Measurements from ENCODE around the gene FOXP1. TPM values are rescaled to one million over a fixed set of nuclear protein-coding genes. Genes with fewer than 3 reads are reported as not detected.

Gene FOXP1
- total RNA-seq, 1 experiment from 2014 or later: 2.9 TPM

DNA sequence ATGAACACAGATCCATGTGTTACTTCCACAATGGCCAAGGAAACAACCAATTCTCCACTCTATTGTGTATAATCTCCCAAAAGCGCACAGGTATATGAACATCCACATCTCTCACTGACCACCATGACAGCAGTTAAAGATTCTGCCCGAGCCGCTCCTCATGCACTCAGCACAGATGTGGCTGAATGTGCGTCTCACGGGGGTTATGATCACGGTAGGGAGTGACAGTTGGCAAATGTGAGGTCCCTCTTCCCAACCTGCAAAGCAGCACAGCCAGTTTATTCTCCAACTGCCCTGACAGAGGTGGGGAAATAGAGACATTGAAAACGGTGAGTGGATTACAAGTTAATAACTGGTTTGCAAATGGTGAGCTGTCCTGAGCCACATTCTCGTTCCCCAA is 17.6 kb downstream of the FOXP1 start:
- H3K4me1 ChIP-seq (ENCODE audit: control insufficient read depth, insufficient read depth, low read length): no peaks in the 10 kb centered on the region
- BruUV-seq (replicated peaks): no TSS peak
- no peaks in the 10 kb centered on the region for H3K27me3 ChIP-seq (ENCODE audit: control insufficient read depth, insufficient read depth, low read length)
- H3K27ac ChIP-seq (ENCODE audit: low read length): no peak overlapping the region
- intact Hi-C loops (cut with micrococcal nuclease; ENCODE audit: unreplicated experiment) (no loop called here), in situ Hi-C loops (cut with HindIII; ENCODE audit: low pct_unique_long_range_greater_than_20kb, low sequenced_read_pairs) (no loop called here)
- H3K4me3 ChIP-seq (ENCODE audit: low read depth in 2 of 2, low read length in 2 of 2): no peak overlapping the region
- POLR2A ChIA-PET: no interaction called here
- TF ChIP-seq TCF7L2 (IDR thresholded peaks at IDR 0.05; ENCODE audit: low read depth, low read length): no peak
- no peak for TF ChIP-seq CTCF (IDR thresholded peaks at IDR 0.05)
- TF ChIP-seq SIN3A (IDR thresholded peaks at IDR 0.05; ENCODE audit: borderline replicate concordance, insufficient read depth, low read depth, low read length): no peak
- TF ChIP-seq POLR2AphosphoS5 (IDR thresholded peaks at IDR 0.05; ENCODE audit: low read depth, low read length): no peak
- TF ChIP-seq REST (IDR thresholded peaks at IDR 0.05; ENCODE audit: insufficient read depth in 1 of 2, low read depth in 2 of 2, low read length in 1 of 2): no peak
- no peaks in the 10 kb centered on the region for H3K9me3 ChIP-seq (ENCODE audit: control insufficient read depth, insufficient read depth, low read depth, low read length)
- DNase-seq (ENCODE audit: low read depth, low spot score) (no peak), ATAC-seq (no peak)
- H3K36me3 ChIP-seq (ENCODE audit: control insufficient read depth, insufficient read depth, low read length): no peaks in the 10 kb centered on the region
- CTCF ChIA-PET: no interaction called here

DNA sequence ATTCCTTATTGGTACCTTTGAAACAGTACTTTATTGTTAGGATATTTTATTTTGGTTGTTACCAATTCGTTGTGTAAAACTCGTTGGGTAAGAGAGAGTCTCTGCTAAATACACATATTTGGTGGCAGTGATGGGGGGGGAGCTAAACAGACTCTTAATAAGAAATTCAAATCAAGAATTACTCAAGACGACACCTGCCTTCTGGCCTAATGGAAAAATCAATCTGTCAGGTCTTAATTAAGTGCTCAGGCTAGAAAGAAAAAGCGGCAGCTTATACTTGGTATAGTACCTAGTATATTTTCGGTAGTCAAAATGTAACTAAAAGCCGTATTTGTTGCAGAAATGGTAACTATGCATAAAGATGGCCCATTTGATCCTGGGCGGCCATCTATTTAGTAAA is 18.2 kb downstream of the FOXP1 start:
- H3K4me1 ChIP-seq (ENCODE audit: control insufficient read depth, insufficient read depth, low read length): no peaks in the 10 kb centered on the region
- ATAC-seq (no peak), DNase-seq (ENCODE audit: low read depth, low spot score) (no peak)
- POLR2A ChIA-PET: no interaction called here
- BruUV-seq (replicated peaks): no TSS peak
- H3K27ac ChIP-seq (ENCODE audit: low read length): no peak overlapping the region
- intact Hi-C loops (cut with micrococcal nuclease; ENCODE audit: unreplicated experiment) (no loop called here), in situ Hi-C loops (cut with HindIII; ENCODE audit: low pct_unique_long_range_greater_than_20kb, low sequenced_read_pairs) (no loop called here)
- H3K36me3 ChIP-seq (ENCODE audit: control insufficient read depth, insufficient read depth, low read length): no peaks in the 10 kb centered on the region
- H3K27me3 ChIP-seq (ENCODE audit: control insufficient read depth, insufficient read depth, low read length): no peaks in the 10 kb centered on the region
- no peaks in the 10 kb centered on the region for H3K9me3 ChIP-seq (ENCODE audit: control insufficient read depth, insufficient read depth, low read depth, low read length)
- CTCF ChIA-PET: no interaction called here
- TF ChIP-seq SIN3A (IDR thresholded peaks at IDR 0.05; ENCODE audit: borderline replicate concordance, insufficient read depth, low read depth, low read length): no peak
- TF ChIP-seq REST (IDR thresholded peaks at IDR 0.05; ENCODE audit: insufficient read depth in 1 of 2, low read depth in 2 of 2, low read length in 1 of 2): no peak
- no peak for TF ChIP-seq CTCF (IDR thresholded peaks at IDR 0.05)
- TF ChIP-seq POLR2AphosphoS5 (IDR thresholded peaks at IDR 0.05; ENCODE audit: low read depth, low read length): no peak
- no peak for TF ChIP-seq TCF7L2 (IDR thresholded peaks at IDR 0.05; ENCODE audit: low read depth, low read length)
- H3K4me3 ChIP-seq (ENCODE audit: low read depth in 2 of 2, low read length in 2 of 2): no peak overlapping the region

Measured in Panc1 (cell line).